ENCODE results near the gene ACP5.

- peak; percentile 27; the same call in 1 of the 2 replicates for TF ChIP-seq REST (tag by site-specific recombination; IDR thresholded peaks at IDR 0.05)
- peak; percentile 45 for TF ChIP-seq CTCF (tag by site-specific recombination; IDR thresholded peaks at IDR 0.05)
- TF ChIP-seq GLIS2 (tag by site-specific recombination; IDR thresholded peaks at IDR 0.05), result no peak
- TF ChIP-seq ZBTB48 (tag by site-specific recombination; IDR thresholded peaks at IDR 0.05), result no peak
- no peak for TF ChIP-seq ZNF174 (tag by site-specific recombination; IDR thresholded peaks at IDR 0.05)
- TF ChIP-seq PRDM2 (tag by site-specific recombination; IDR thresholded peaks at IDR 0.05; ENCODE audit: borderline replicate concordance), result no peak
- TF ChIP-seq ZNF274 (IDR thresholded peaks at IDR 0.05; ENCODE audit: low read length), result no peak
- TF ChIP-seq ZNF274 (tag by site-specific recombination; IDR thresholded peaks at IDR 0.05; ENCODE audit: borderline replicate concordance), result no peak
- TF ChIP-seq ZNF175 (tag by site-specific recombination; IDR thresholded peaks at IDR 0.05), result no peak
- no peak for TF ChIP-seq ZNF169 (tag by site-specific recombination; IDR thresholded peaks at IDR 0.05)
- TF ChIP-seq PATZ1 (tag by site-specific recombination; IDR thresholded peaks at IDR 0.05), result peak; percentile 73
- no peak for TF ChIP-seq ZNF645 (tag by site-specific recombination; IDR thresholded peaks at IDR 0.05)
- no peak for TF ChIP-seq ZNF768 (tag by site-specific recombination; IDR thresholded peaks at IDR 0.05)
- TF ChIP-seq KLF16 (tag by site-specific recombination; IDR thresholded peaks at IDR 0.05), result peak; percentile 61
- no peak for TF ChIP-seq ZNF473 (tag by site-specific recombination; IDR thresholded peaks at IDR 0.05)
Observed at GRCh38 chr19:11558881-11559828, 18.3 kb downstream of the ACP5 start, which contains the start of gene ELOF1.
